DND-41 (cell line): ENCODE data around the gene SLC26A11.

Experiments
- CTCF ChIP-seq: IDR thresholded peaks from 2 replicates; pipeline ENCODE4 v1.5.1; 2012; ENCODE audit warnings: borderline replicate concordance, low read length, moderate library complexity, mild to moderate bottlenecking; ENCODE audit not compliant: poor library complexity, severe bottlenecking; ENCODE audit errors: extremely low read depth
- EZH2 ChIP-seq: IDR thresholded peaks from 3 replicates; pipeline ENCODE4 v1.6.1; 2012; ENCODE audit warnings: borderline replicate concordance, low read depth, mild to moderate bottlenecking, moderate library complexity, low read length, inconsistent platforms; ENCODE audit not compliant: severe bottlenecking

- no peak for TF ChIP-seq CTCF
- no peak for TF ChIP-seq EZH2
These were observed 39.9 kb downstream of the SLC26A11 start for GRCh38 chr17:80260069-80260535.
